ENCODE data around the gene CEP57.
"Not testable (repeated sequence)": the region's sequence is repeated elsewhere in the genome, so short reads cannot be mapped to it uniquely, and the experiment has no call there.

CEP57 gene

GRCh38 chr11:95802806-95803205, 12.5 kb downstream of the CEP57 start:
- Histone ChIP-seq H3K9ac (ENCODE audit: low read length) (no peak overlapping the region), H4K20me1 (ENCODE audit: low read depth, low read length) (no peaks in the 10 kb centered on the region), H3K36me3 (ENCODE audit: low read length) (peaks cover 54% of the 10 kb centered on the region), H3K4me2 (ENCODE audit: low read depth, low read length, poor library complexity, severe bottlenecking) (no peak overlapping the region), H2AFZ (ENCODE audit: low read depth, low read length, severe bottlenecking) (no peak overlapping the region), H3K4me3 (ENCODE audit: insufficient read depth, low read length, poor library complexity, severe bottlenecking) (no peak overlapping the region), H3K9me2 (replicated peaks; ENCODE audit: insufficient read depth, low read length) (no peaks in the 10 kb centered on the region), H3F3A (ENCODE audit: insufficient read depth) (no peaks in the 10 kb centered on the region), H3K27ac (ENCODE audit: low read depth, low read length) (no peak overlapping the region), H3K79me2 (ENCODE audit: insufficient read depth, low read length) (peaks cover 17% of the 10 kb centered on the region), H3K27me3 (ENCODE audit: low read length) (no peaks in the 10 kb centered on the region), H3K9me3 (ENCODE audit: insufficient read depth, low read length) (no peaks in the 10 kb centered on the region)
- no peak for TF ChIP-seq EZH2phosphoT487 (conservative IDR thresholded peaks at IDR 0.05; ENCODE audit: low read length)
- no peak for TF ChIP-seq CTCF (IDR thresholded peaks at IDR 0.05; ENCODE audit: insufficient read depth, low read length, poor library complexity, severe bottlenecking)

- TF ChIP-seq CTCF (IDR thresholded peaks at IDR 0.05; ENCODE audit: insufficient read depth, low read length, poor library complexity, severe bottlenecking) (no peak), EZH2phosphoT487 (conservative IDR thresholded peaks at IDR 0.05; ENCODE audit: low read length) (no peak)
- peaks cover 51% of the 10 kb centered on the region for H3K36me3 ChIP-seq (ENCODE audit: low read length)
Observed at GRCh38 chr11:95803973-95804372, 13.7 kb downstream of the CEP57 start.

GRCh38 chr11:95805869-95806268, 15.6 kb downstream of the CEP57 start:
- Histone ChIP-seq H3K9me2 (replicated peaks; ENCODE audit: insufficient read depth, low read length) (no peaks in the 10 kb centered on the region), H3F3A (ENCODE audit: insufficient read depth) (no peaks in the 10 kb centered on the region), H3K36me3 (ENCODE audit: low read length) (peaks cover 40% of the 10 kb centered on the region), H3K9ac (ENCODE audit: low read length) (no peak overlapping the region), H2AFZ (ENCODE audit: low read depth, low read length, severe bottlenecking) (no peak overlapping the region), H3K27ac (ENCODE audit: low read depth, low read length) (no peak overlapping the region), H3K79me2 (ENCODE audit: insufficient read depth, low read length) (peaks cover 3% of the 10 kb centered on the region; the same call in 1 of the 2 replicates), H3K4me3 (ENCODE audit: insufficient read depth, low read length, poor library complexity, severe bottlenecking) (no peak overlapping the region), H3K9me3 (ENCODE audit: insufficient read depth, low read length) (no peaks in the 10 kb centered on the region), H4K20me1 (ENCODE audit: low read depth, low read length) (no peaks in the 10 kb centered on the region), H3K27me3 (ENCODE audit: low read length) (no peaks in the 10 kb centered on the region), H3K4me2 (ENCODE audit: low read depth, low read length, poor library complexity, severe bottlenecking) (no peak overlapping the region)
- no peak for TF ChIP-seq CTCF (IDR thresholded peaks at IDR 0.05; ENCODE audit: insufficient read depth, low read length, poor library complexity, severe bottlenecking)
- no peak for TF ChIP-seq EZH2phosphoT487 (conservative IDR thresholded peaks at IDR 0.05; ENCODE audit: low read length)

More at GRCh38 chr11:95803973-95804372, 13.7 kb downstream of the CEP57 start:
- no peak overlapping the region for H3K4me2 ChIP-seq (ENCODE audit: low read depth, low read length, poor library complexity, severe bottlenecking)
- H3K27me3 ChIP-seq (ENCODE audit: low read length): no peaks in the 10 kb centered on the region
- H3K79me2 ChIP-seq (ENCODE audit: insufficient read depth, low read length): peaks cover 6% of the 10 kb centered on the region; the same call in 1 of the 2 replicates
- H3K27ac ChIP-seq (ENCODE audit: low read depth, low read length): no peak overlapping the region
- no peak overlapping the region for H3K4me3 ChIP-seq (ENCODE audit: insufficient read depth, low read length, poor library complexity, severe bottlenecking)
- no peaks in the 10 kb centered on the region for H3K9me3 ChIP-seq (ENCODE audit: insufficient read depth, low read length)
- H4K20me1 ChIP-seq (ENCODE audit: low read depth, low read length): no peaks in the 10 kb centered on the region
- H3K9me2 ChIP-seq (replicated peaks; ENCODE audit: insufficient read depth, low read length): no peaks in the 10 kb centered on the region
- H2AFZ ChIP-seq (ENCODE audit: low read depth, low read length, severe bottlenecking): no peak overlapping the region
- H3K9ac ChIP-seq (ENCODE audit: low read length): no peak overlapping the region
- no peaks in the 10 kb centered on the region for H3F3A ChIP-seq (ENCODE audit: insufficient read depth)

- not testable (repeated sequence) for H3K27me3 ChIP-seq (ENCODE audit: low read length); H3K9ac ChIP-seq (ENCODE audit: low read length); H3K9me3 ChIP-seq (ENCODE audit: insufficient read depth, low read length); H3K4me3 ChIP-seq (ENCODE audit: insufficient read depth, low read length, poor library complexity, severe bottlenecking); H3K9me2 ChIP-seq (replicated peaks; ENCODE audit: insufficient read depth, low read length); H3F3A ChIP-seq (ENCODE audit: insufficient read depth); H3K27ac ChIP-seq (ENCODE audit: low read depth, low read length); H4K20me1 ChIP-seq (ENCODE audit: low read depth, low read length); H2AFZ ChIP-seq (ENCODE audit: low read depth, low read length, severe bottlenecking); H3K79me2 ChIP-seq (ENCODE audit: insufficient read depth, low read length); H3K4me2 ChIP-seq (ENCODE audit: low read depth, low read length, poor library complexity, severe bottlenecking)
- H3K36me3 ChIP-seq (ENCODE audit: low read length): peaks cover 34% of the 10 kb centered on the region
Observed at GRCh38 chr11:95806464-95806863, 16.2 kb downstream of the CEP57 start.

GRCh38 chr11:95811052-95811451, 20.8 kb downstream of the CEP57 start:
- H3K9ac ChIP-seq (ENCODE audit: low read length); H4K20me1 ChIP-seq (ENCODE audit: low read depth, low read length); H3K9me2 ChIP-seq (replicated peaks; ENCODE audit: insufficient read depth, low read length); H3K36me3 ChIP-seq (ENCODE audit: low read length); H3K9me3 ChIP-seq (ENCODE audit: insufficient read depth, low read length); H3K27me3 ChIP-seq (ENCODE audit: low read length); H3K79me2 ChIP-seq (ENCODE audit: insufficient read depth, low read length); H3K4me2 ChIP-seq (ENCODE audit: low read depth, low read length, poor library complexity, severe bottlenecking); H3K4me3 ChIP-seq (ENCODE audit: insufficient read depth, low read length, poor library complexity, severe bottlenecking); H3F3A ChIP-seq (ENCODE audit: insufficient read depth); H2AFZ ChIP-seq (ENCODE audit: low read depth, low read length, severe bottlenecking); H3K27ac ChIP-seq (ENCODE audit: low read depth, low read length): not testable (repeated sequence)
